Measurements from ENCODE around the gene TTC39B.
"Not testable (repeated sequence)": the region's sequence is repeated elsewhere in the genome, so short reads cannot be mapped to it uniquely, and the experiment has no call there.

TTC39B gene

GRCh38 chr9:15262581-15262980 is 44.4 kb downstream of the TTC39B start:
- DNase-seq, result no peak

- DNase-seq, result no peak
These were observed 50.6 kb downstream of the TTC39B start for GRCh38 chr9:15256426-15256825.

GRCh38 chr9:15253786-15254185 is 53.2 kb downstream of the TTC39B start:
- no peak for DNase-seq

- DNase-seq, result peak; percentile 73
These were observed 53.8 kb downstream of the TTC39B start for GRCh38 chr9:15253197-15253596.

GRCh38 chr9:15249981-15250380 is 57.0 kb downstream of the TTC39B start:
- DNase-seq, result peak; percentile 7

GRCh38 chr9:15249042-15249818 is 57.8 kb downstream of the TTC39B start:
- peak; percentile 61 for DNase-seq

- DNase-seq, result no peak
These were observed 58.4 kb downstream of the TTC39B start for GRCh38 chr9:15248621-15249020.

GRCh38 chr9:15248081-15248480 is 58.9 kb downstream of the TTC39B start:
- no peak for DNase-seq

GRCh38 chr9:15246708-15247107 is 60.3 kb downstream of the TTC39B start:
- no peak for DNase-seq

- no peak for DNase-seq
These were observed 60.8 kb downstream of the TTC39B start for GRCh38 chr9:15246243-15246642.

GRCh38 chr9:15244001-15244441 is 63.0 kb downstream of the TTC39B start:
- no peak for DNase-seq

GRCh38 chr9:15243081-15243480 is 63.9 kb downstream of the TTC39B start:
- DNase-seq, result peak; percentile 28

GRCh38 chr9:15240927-15241326 is 66.1 kb downstream of the TTC39B start:
- no peak for DNase-seq

GRCh38 chr9:15239816-15240215 is 67.2 kb downstream of the TTC39B start:
- DNase-seq, result no peak

GRCh38 chr9:15238646-15239045 is 68.4 kb downstream of the TTC39B start:
- no peak for DNase-seq

- DNase-seq, result no peak
These were observed 71.4 kb downstream of the TTC39B start for GRCh38 chr9:15235658-15236057.

GRCh38 chr9:15233941-15234490 is 73.0 kb downstream of the TTC39B start:
- not testable (repeated sequence) for DNase-seq

- not testable (repeated sequence) for DNase-seq
These were observed 74.2 kb downstream of the TTC39B start for GRCh38 chr9:15232706-15233280.

GRCh38 chr9:15231788-15232635 is 75.0 kb downstream of the TTC39B start:
- no peak for DNase-seq

- no peak for DNase-seq
These were observed 77.6 kb downstream of the TTC39B start for GRCh38 chr9:15229409-15229808.

GRCh38 chr9:15227491-15227890 is 79.5 kb downstream of the TTC39B start:
- no peak for DNase-seq

GRCh38 chr9:15225564-15226126 is 81.4 kb downstream of the TTC39B start:
- no peak for DNase-seq

- DNase-seq, result no peak
These were observed 84.7 kb downstream of the TTC39B start for GRCh38 chr9:15222313-15222712.

All from fibroblast of upper back skin (primary cell).